Measurements from ENCODE around the gene HES2.
"Not testable (repeated sequence)": the region's sequence is repeated elsewhere in the genome, so short reads cannot be mapped to it uniquely, and the experiment has no call there.

The HES2 gene

GRCh38 chr1:6384962-6385361 lies 34.8 kb downstream of the HES2 start:
- no peak for TF ChIP-seq CTCF (IDR thresholded peaks at IDR 0.05; ENCODE audit: low read depth, low read length, missing control alignments)
- no peak overlapping the region for H3K4me3 ChIP-seq (replicated peaks; ENCODE audit: low read depth, low read length)
- no peak for DNase-seq (ENCODE audit: extremely low read depth, low read depth)

GRCh38 chr1:6384135-6384534 lies 35.6 kb downstream of the HES2 start:
- no peak for DNase-seq (ENCODE audit: extremely low read depth, low read depth)
- H3K4me3 ChIP-seq (replicated peaks; ENCODE audit: low read depth, low read length): no peak overlapping the region
- TF ChIP-seq CTCF (IDR thresholded peaks at IDR 0.05; ENCODE audit: low read depth, low read length, missing control alignments): no peak

- TF ChIP-seq CTCF (IDR thresholded peaks at IDR 0.05; ENCODE audit: low read depth, low read length, missing control alignments): no peak
- no peak for DNase-seq (ENCODE audit: extremely low read depth, low read depth)
These were observed 39.7 kb downstream of the HES2 start for GRCh38 chr1:6380037-6380436.

GRCh38 chr1:6378096-6378746 lies 41.5 kb downstream of the HES2 start:
- no peak for DNase-seq (ENCODE audit: extremely low read depth, low read depth)
- no peak for TF ChIP-seq CTCF (IDR thresholded peaks at IDR 0.05; ENCODE audit: low read depth, low read length, missing control alignments)
- no peak overlapping the region for H3K4me3 ChIP-seq (replicated peaks; ENCODE audit: low read depth, low read length)

More at GRCh38 chr1:6380037-6380436, 39.7 kb downstream of the HES2 start:
- H3K4me3 ChIP-seq (replicated peaks; ENCODE audit: low read depth, low read length): no peak overlapping the region

- TF ChIP-seq CTCF (IDR thresholded peaks at IDR 0.05; ENCODE audit: low read depth, low read length, missing control alignments): no peak
- no peak for DNase-seq (ENCODE audit: extremely low read depth, low read depth)
- no peak overlapping the region for H3K4me3 ChIP-seq (replicated peaks; ENCODE audit: low read depth, low read length)
These were observed 45.6 kb downstream of the HES2 start for GRCh38 chr1:6373961-6374720.

- H3K4me3 ChIP-seq (replicated peaks; ENCODE audit: low read depth, low read length); DNase-seq (ENCODE audit: extremely low read depth, low read depth): not testable (repeated sequence)
These were observed 47.5 kb downstream of the HES2 start for GRCh38 chr1:6372236-6372635.

- no peak overlapping the region for H3K4me3 ChIP-seq (replicated peaks; ENCODE audit: low read depth, low read length)
- no peak for DNase-seq (ENCODE audit: extremely low read depth, low read depth)
- TF ChIP-seq CTCF (IDR thresholded peaks at IDR 0.05; ENCODE audit: low read depth, low read length, missing control alignments): no peak
These were observed 49.7 kb downstream of the HES2 start for GRCh38 chr1:6370006-6370405.
